Neural cell (in vitro differentiated cells): ENCODE data around the gene FUT1. TPM values are rescaled to one million over a fixed set of nuclear protein-coding genes. Genes with fewer than 3 reads are reported as not detected.

Experiments used
- H2AFZ ChIP-seq: fragments of 200-600, 300-800 bp; sonication (generic), shearing (Covaris generic); 2 replicates; pipeline ENCODE4 v1.6.0; 2014; ENCODE audit warnings: low read depth, mild to moderate bottlenecking, antibody characterized with exemption, low read length, moderate library complexity
- H3F3A ChIP-seq: fragments of 200-600 bp; shearing (Covaris generic); 2 replicates; pipeline ENCODE4 v1.6.1; 2016; ENCODE audit warnings: mild to moderate bottlenecking, moderate library complexity, mixed read lengths, antibody characterized with exemption, low read length; ENCODE audit not compliant: insufficient read depth, poor library complexity, severe bottlenecking
- H3K27ac ChIP-seq: fragments of 200-600, 300-800 bp; sonication (generic), shearing (Covaris generic); 2 replicates; pipeline ENCODE4 v1.5.1; 2014; ENCODE audit warnings: mild to moderate bottlenecking, low read length, moderate library complexity
- H3K27me3 ChIP-seq: fragments of 300-800, 200-600 bp; sonication (generic), shearing (Covaris generic); 2 replicates; pipeline ENCODE4 v1.6.0; 2014; ENCODE audit warnings: mild to moderate bottlenecking, low read depth, low read length, moderate library complexity; ENCODE audit not compliant: insufficient read depth
- H3K36me3 ChIP-seq: fragments of 300-800, 200-600 bp; sonication (generic), shearing (Covaris generic); 2 replicates; pipeline ENCODE4 v1.5.1; 2014; ENCODE audit warnings: mild to moderate bottlenecking, antibody characterized with exemption, low read length, moderate library complexity; ENCODE audit not compliant: insufficient read depth
- H3K4me2 ChIP-seq: fragments of 300-800, 200-600 bp; sonication (generic), shearing (Covaris generic); 2 replicates; pipeline ENCODE4 v1.6.0; 2014; ENCODE audit warnings: mild to moderate bottlenecking, low read length
- H3K4me3 ChIP-seq: fragments of 300-800, 200-600 bp; sonication (generic), shearing (Covaris generic); 2 replicates; pipeline ENCODE4 v1.5.1; 2014; ENCODE audit warnings: mild to moderate bottlenecking, low read length, moderate library complexity
- H3K79me2 ChIP-seq: fragments of 200-600 bp; shearing (Covaris generic); replicated peaks from 2 replicates; pipeline ENCODE4 v1.6.0; 2014; ENCODE audit warnings: mild to moderate bottlenecking, low read length, moderate library complexity; ENCODE audit not compliant: insufficient read depth
- H3K9ac ChIP-seq: fragments of 300-800, 200-600 bp; sonication (generic), shearing (Covaris generic); 2 replicates; pipeline ENCODE4 v1.6.1; 2016; ENCODE audit warnings: mild to moderate bottlenecking, low read length, mixed read lengths
- H3K9me2 ChIP-seq: fragments of 200-600 bp; shearing (Covaris generic); 2 replicates; pipeline ENCODE4 v1.6.1; 2016; ENCODE audit warnings: mild to moderate bottlenecking, low read length, mixed read lengths; ENCODE audit not compliant: insufficient read depth
- H3K9me3 ChIP-seq: fragments of 200-600, 300-800 bp; sonication (generic), shearing (Covaris generic); 2 replicates; pipeline ENCODE4 v1.6.1; 2016; ENCODE audit warnings: mild to moderate bottlenecking, mixed run types, low read length, moderate library complexity, mixed read lengths
- H4K20me1 ChIP-seq: fragments of 200-600 bp; shearing (Covaris generic); 2 replicates; pipeline ENCODE4 v1.6.1; 2016; ENCODE audit warnings: mild to moderate bottlenecking, mixed run types; ENCODE audit not compliant: insufficient read depth
- CTCF ChIP-seq: fragments of 450-650 bp; IDR thresholded peaks from 2 replicates; pipeline ENCODE4 v1.5.1; 2014; ENCODE audit warnings: antibody characterized with exemption, mild to moderate bottlenecking, moderate library complexity; ENCODE audit not compliant: poor library complexity, severe bottlenecking
- EP300 ChIP-seq: fragments of 450-650 bp; conservative IDR thresholded peaks from 2 replicates; pipeline ENCODE4 v1.6.1; 2014; ENCODE audit warnings: antibody characterized with exemption, mild to moderate bottlenecking, moderate library complexity; ENCODE audit not compliant: poor library complexity, severe bottlenecking
- EZH2 ChIP-seq: fragments of 200-600, 300-800 bp; shearing (Covaris generic), sonication (generic); IDR thresholded peaks from 2 replicates; pipeline ENCODE4 v1.6.1; 2014; ENCODE audit warnings: antibody characterized with exemption, low read length, borderline replicate concordance, mild to moderate bottlenecking; ENCODE audit not compliant: insufficient read depth, poor library complexity, severe bottlenecking
- MXI1 ChIP-seq: fragments of 450-650 bp; conservative IDR thresholded peaks from 2 replicates; pipeline ENCODE4 v1.6.1; 2014; ENCODE audit warnings: antibody characterized with exemption, mild to moderate bottlenecking; ENCODE audit not compliant: poor library complexity, severe bottlenecking
- POLR2AphosphoS5 ChIP-seq: IDR thresholded peaks from 2 replicates; pipeline ENCODE4 v1.6.1; 2012
- RAD21 ChIP-seq: fragments of 450-650 bp; conservative IDR thresholded peaks from 2 replicates; pipeline ENCODE4 v1.6.1; 2014; ENCODE audit warnings: antibody characterized with exemption, mild to moderate bottlenecking, moderate library complexity
- REST ChIP-seq: IDR thresholded peaks from 2 replicates; pipeline ENCODE4 v1.6.1; 2012; ENCODE audit warnings: borderline replicate concordance
- SMC3 ChIP-seq: fragments of 450-650 bp; conservative IDR thresholded peaks from 2 replicates; pipeline ENCODE4 v1.6.1; 2014; ENCODE audit warnings: antibody characterized with exemption, mild to moderate bottlenecking, moderate library complexity; ENCODE audit not compliant: poor library complexity
- TAF1 ChIP-seq: IDR thresholded peaks from 2 replicates; pipeline ENCODE4 v1.6.1; 2012; ENCODE audit warnings: low read depth
- polyA plus RNA-seq: library from polyadenylated mRNA; depleted of rRNA; stranded (reverse); fragments of >200 nt; gene quantifications from 2 replicates; pipeline ENCODE4 v1.2.3, GENCODE V29; 2014

FUT1 gene
- polyA plus RNA-seq, 1 donor from 2014 or later = 0.15 TPM

- no peaks in the 10 kb centered on the region for H4K20me1 ChIP-seq
- H3F3A ChIP-seq = no peaks in the 10 kb centered on the region
- no peaks in the 10 kb centered on the region for H3K9me2 ChIP-seq
- H3K27ac ChIP-seq = no peak overlapping the region
- no peak overlapping the region for H3K4me2 ChIP-seq
- no peak for TF ChIP-seq POLR2AphosphoS5
- no peak for TF ChIP-seq EZH2
- no peak for TF ChIP-seq REST
- no peak for TF ChIP-seq TAF1
- no peak for TF ChIP-seq SMC3
- TF ChIP-seq EP300 = no peak
- TF ChIP-seq RAD21 = no peak
- TF ChIP-seq CTCF = no peak
- H3K27me3 ChIP-seq = peaks cover 13% of the 10 kb centered on the region
- no peak overlapping the region for H2AFZ ChIP-seq
- H3K9me3 ChIP-seq = no peaks in the 10 kb centered on the region
- no peaks in the 10 kb centered on the region for H3K79me2 ChIP-seq
- no peaks in the 10 kb centered on the region for H3K36me3 ChIP-seq
- H3K9ac ChIP-seq = no peak overlapping the region
- no peak overlapping the region for H3K4me3 ChIP-seq
These were observed 15.0 kb downstream of the FUT1 start for GRCh38 chr19:48737360-48737998.

GRCh38 chr19:48735031-48735615 is 17.3 kb downstream of the FUT1 start:
- H3F3A ChIP-seq = no peaks in the 10 kb centered on the region
- H3K36me3 ChIP-seq = no peaks in the 10 kb centered on the region
- H3K9ac ChIP-seq = no peak overlapping the region
- peaks cover 12% of the 10 kb centered on the region for H3K27me3 ChIP-seq
- TF ChIP-seq RAD21 (no peak), TAF1 (no peak), EZH2 (no peak), SMC3 (no peak), CTCF (no peak), REST (no peak), POLR2AphosphoS5 (no peak), MXI1 (no peak), EP300 (no peak)
- no peak overlapping the region for H2AFZ ChIP-seq
- H3K79me2 ChIP-seq = no peaks in the 10 kb centered on the region
- H4K20me1 ChIP-seq = no peaks in the 10 kb centered on the region
- no peaks in the 10 kb centered on the region for H3K9me3 ChIP-seq
- no peak overlapping the region for H3K27ac ChIP-seq
- H3K4me3 ChIP-seq = peak overlapping the region; percentile 38
- no peak overlapping the region for H3K4me2 ChIP-seq
- H3K9me2 ChIP-seq = no peaks in the 10 kb centered on the region
